ENCODE results near the gene KIRREL3. TPM values are rescaled to one million over a fixed set of nuclear protein-coding genes. Genes with fewer than 3 reads are reported as not detected.

KIRREL3 gene
- total RNA-seq, 1 donor from 2014 or later = 0.38 TPM

- TF ChIP-seq CTCF (IDR thresholded peaks at IDR 0.05; ENCODE audit: unreplicated experiment) = no peak
- H3K27me3 Mint-ChIP-seq (ENCODE audit: unreplicated experiment) = peaks cover 2% of the 10 kb centered on the region
- no peak overlapping the region for H3K27ac Mint-ChIP-seq (ENCODE audit: unreplicated experiment)
- no peaks in the 10 kb centered on the region for H3K4me1 Mint-ChIP-seq (ENCODE audit: unreplicated experiment)
- no peak overlapping the region for H3K4me3 Mint-ChIP-seq (ENCODE audit: unreplicated experiment)
- DNase-seq (ENCODE audit: low spot score) = no peak
- H3K36me3 Mint-ChIP-seq (ENCODE audit: low read depth, unreplicated experiment) = no peaks in the 10 kb centered on the region
- no peaks in the 10 kb centered on the region for H3K9me3 Mint-ChIP-seq (ENCODE audit: unreplicated experiment)
Observed at GRCh38 chr11:126772267-126772666, 228.3 kb downstream of the KIRREL3 start.

GRCh38 chr11:126768702-126769101 lies 231.9 kb downstream of the KIRREL3 start:
- Mint-ChIP-seq H3K9me3 (ENCODE audit: unreplicated experiment) (no peaks in the 10 kb centered on the region), H3K27ac (ENCODE audit: unreplicated experiment) (no peak overlapping the region), H3K4me3 (ENCODE audit: unreplicated experiment) (no peak overlapping the region), H3K27me3 (ENCODE audit: unreplicated experiment) (peaks cover 2% of the 10 kb centered on the region), H3K4me1 (ENCODE audit: unreplicated experiment) (no peaks in the 10 kb centered on the region), H3K36me3 (ENCODE audit: low read depth, unreplicated experiment) (no peaks in the 10 kb centered on the region)
- DNase-seq (ENCODE audit: low spot score) = no peak
- TF ChIP-seq CTCF (IDR thresholded peaks at IDR 0.05; ENCODE audit: unreplicated experiment) = no peak

GRCh38 chr11:126766440-126766839 lies 234.1 kb downstream of the KIRREL3 start:
- H3K36me3 Mint-ChIP-seq (ENCODE audit: low read depth, unreplicated experiment) = no peaks in the 10 kb centered on the region
- no peak overlapping the region for H3K27ac Mint-ChIP-seq (ENCODE audit: unreplicated experiment)
- no peak for DNase-seq (ENCODE audit: low spot score)
- H3K9me3 Mint-ChIP-seq (ENCODE audit: unreplicated experiment) = no peaks in the 10 kb centered on the region
- no peaks in the 10 kb centered on the region for H3K27me3 Mint-ChIP-seq (ENCODE audit: unreplicated experiment)
- H3K4me3 Mint-ChIP-seq (ENCODE audit: unreplicated experiment) = no peak overlapping the region
- no peak for TF ChIP-seq CTCF (IDR thresholded peaks at IDR 0.05; ENCODE audit: unreplicated experiment)
- H3K4me1 Mint-ChIP-seq (ENCODE audit: unreplicated experiment) = no peaks in the 10 kb centered on the region

- no peaks in the 10 kb centered on the region for H3K4me1 Mint-ChIP-seq (ENCODE audit: unreplicated experiment)
- no peak overlapping the region for H3K27ac Mint-ChIP-seq (ENCODE audit: unreplicated experiment)
Observed at GRCh38 chr11:126765196-126765595, 235.4 kb downstream of the KIRREL3 start.

GRCh38 chr11:126764231-126764630 lies 236.3 kb downstream of the KIRREL3 start:
- Mint-ChIP-seq H3K4me1 (ENCODE audit: unreplicated experiment) (no peaks in the 10 kb centered on the region), H3K9me3 (ENCODE audit: unreplicated experiment) (no peaks in the 10 kb centered on the region), H3K4me3 (ENCODE audit: unreplicated experiment) (no peak overlapping the region), H3K36me3 (ENCODE audit: low read depth, unreplicated experiment) (no peaks in the 10 kb centered on the region), H3K27ac (ENCODE audit: unreplicated experiment) (no peak overlapping the region), H3K27me3 (ENCODE audit: unreplicated experiment) (no peaks in the 10 kb centered on the region)
- DNase-seq (ENCODE audit: low spot score) = no peak
- no peak for TF ChIP-seq CTCF (IDR thresholded peaks at IDR 0.05; ENCODE audit: unreplicated experiment)

More at GRCh38 chr11:126765196-126765595, 235.4 kb downstream of the KIRREL3 start:
- no peaks in the 10 kb centered on the region for H3K27me3 Mint-ChIP-seq (ENCODE audit: unreplicated experiment)
- H3K36me3 Mint-ChIP-seq (ENCODE audit: low read depth, unreplicated experiment) = no peaks in the 10 kb centered on the region
- no peak for TF ChIP-seq CTCF (IDR thresholded peaks at IDR 0.05; ENCODE audit: unreplicated experiment)
- no peaks in the 10 kb centered on the region for H3K9me3 Mint-ChIP-seq (ENCODE audit: unreplicated experiment)
- H3K4me3 Mint-ChIP-seq (ENCODE audit: unreplicated experiment) = no peak overlapping the region
- DNase-seq (ENCODE audit: low spot score) = no peak
